Activated effector memory CD4-positive, alpha-beta T cell treated with Interleukin-2 at 50 U/mL for 16 hours (primary cell): ENCODE measurements around the gene C1QL1.

Experiments
- DNase-seq: peaks from one replicate; pipeline ENCODE4 v3.0.0-alpha.2; 2020

Gene C1QL1

GRCh38 chr17:44912763-44913544, 55.1 kb downstream of the C1QL1 start:
- no peak for DNase-seq

GRCh38 chr17:44911133-44912001, 56.7 kb downstream of the C1QL1 start:
- peak; percentile 32 for DNase-seq

GRCh38 chr17:44910231-44911106, 57.6 kb downstream of the C1QL1 start:
- no peak for DNase-seq
